SK-N-MC (cell line): ENCODE measurements around the gene INO80B.
A peak's percentile ranks its signal among the peaks of the same experiment; 100 is the strongest.

ENCODE experiments used
- DNase-seq: peaks from one replicate; pipeline ENCODE4 v3.0.0-alpha.2; 2011; ENCODE audit warnings: low read depth, low spot score
- H3K27ac ChIP-seq: fragments of 200-600 bp; sonication (generic); 2 replicates; pipeline ENCODE4 v1.5.1; 2016; ENCODE audit warnings: mixed run types
- H3K36me3 ChIP-seq: fragments of 200-600 bp; sonication (generic); 2 replicates; pipeline ENCODE4 v1.6.1; 2017; ENCODE audit warnings: antibody characterized with exemption, low read length, mixed read lengths; ENCODE audit not compliant: insufficient read depth
- H3K4me3 ChIP-seq: fragments of 200-600 bp; sonication (generic); 2 replicates; pipeline ENCODE4 v1.5.1; 2016
- H3K9ac ChIP-seq: fragments of 200-600 bp; sonication (generic); 2 replicates; pipeline ENCODE4 v1.8.0; 2017; ENCODE audit warnings: mixed run types, mixed read lengths; ENCODE audit not compliant: insufficient read length
- H3K9me3 ChIP-seq: fragments of 200-600 bp; sonication (generic); 2 replicates; pipeline ENCODE4 v1.6.1; 2017; ENCODE audit warnings: low read depth, mild to moderate bottlenecking, antibody characterized with exemption, low read length, moderate library complexity, mixed read lengths
- EZH2 ChIP-seq: fragments of 200-600 bp; sonication (generic); IDR thresholded peaks from one replicate; pipeline ENCODE4 v1.6.1; 2017; ENCODE audit warnings: antibody characterized with exemption
- FOXP2 ChIP-seq: optimal IDR thresholded peaks from 2 replicates; pipeline ENCODE3; 2011; ENCODE audit warnings: mild to moderate bottlenecking, moderate library complexity; ENCODE audit not compliant: insufficient read depth; ENCODE audit errors: extremely low read length, control extremely low read depth
- POLR2AphosphoS5 ChIP-seq: IDR thresholded peaks from 2 replicates; pipeline ENCODE4 v1.6.1; 2012; ENCODE audit warnings: mild to moderate bottlenecking, low read depth, low read length, borderline replicate concordance

Gene INO80B

GRCh38 chr2:74424139-74424992 is 30.5 kb upstream of the INO80B start:
- Histone ChIP-seq H3K9me3 (no peaks in the 10 kb centered on the region), H3K9ac (no peak overlapping the region), H3K36me3 (peaks cover 4% of the 10 kb centered on the region; the same call in 1 of the 2 replicates), H3K4me3 (no peak overlapping the region), H3K27ac (no peak overlapping the region)
- TF ChIP-seq POLR2AphosphoS5 (peak; percentile 37; the same call in 1 of the 2 replicates), EZH2 (no peak)
- DNase-seq, result no peak

GRCh38 chr2:74424995-74425406 is 29.9 kb upstream of the INO80B start:
- Histone ChIP-seq H3K9me3 (no peaks in the 10 kb centered on the region), H3K4me3 (no peak overlapping the region), H3K27ac (no peak overlapping the region), H3K9ac (no peak overlapping the region), H3K36me3 (peaks cover 4% of the 10 kb centered on the region; the same call in 1 of the 2 replicates)
- no peak for DNase-seq
- TF ChIP-seq EZH2, result no peak
- no peak for TF ChIP-seq FOXP2
- TF ChIP-seq POLR2AphosphoS5, result no peak

- TF ChIP-seq EZH2, result no peak
- Histone ChIP-seq H3K4me3 (no peak overlapping the region), H3K36me3 (peaks cover 4% of the 10 kb centered on the region; the same call in 1 of the 2 replicates), H3K9ac (no peak overlapping the region), H3K27ac (no peak overlapping the region), H3K9me3 (no peaks in the 10 kb centered on the region)
- DNase-seq, result no peak
Observed at GRCh38 chr2:74425523-74425922, 29.4 kb upstream of the INO80B start.

- Histone ChIP-seq H3K9ac (no peak overlapping the region), H3K4me3 (no peak overlapping the region), H3K27ac (no peak overlapping the region), H3K9me3 (no peaks in the 10 kb centered on the region), H3K36me3 (peaks cover 4% of the 10 kb centered on the region; the same call in 1 of the 2 replicates)
- DNase-seq, result no peak
- TF ChIP-seq POLR2AphosphoS5 (no peak), FOXP2 (no peak), EZH2 (no peak)
Observed at GRCh38 chr2:74426181-74426758, 28.6 kb upstream of the INO80B start.

- DNase-seq, result no peak
- Histone ChIP-seq H3K4me3 (no peak overlapping the region), H3K27ac (no peak overlapping the region), H3K36me3 (peaks cover 4% of the 10 kb centered on the region; the same call in 1 of the 2 replicates), H3K9me3 (no peaks in the 10 kb centered on the region), H3K9ac (no peak overlapping the region)
- TF ChIP-seq FOXP2 (no peak), EZH2 (no peak), POLR2AphosphoS5 (no peak)
Observed at GRCh38 chr2:74427551-74427950, 27.3 kb upstream of the INO80B start.

- no peak overlapping the region for H3K9ac ChIP-seq
- TF ChIP-seq POLR2AphosphoS5 (no peak), FOXP2 (no peak), EZH2 (no peak)
- DNase-seq, result no peak
- no peaks in the 10 kb centered on the region for H3K9me3 ChIP-seq
- no peak overlapping the region for H3K27ac ChIP-seq
- peaks cover 4% of the 10 kb centered on the region; the same call in 1 of the 2 replicates for H3K36me3 ChIP-seq
- H3K4me3 ChIP-seq, result no peak overlapping the region
Observed at GRCh38 chr2:74428675-74429074, 26.2 kb upstream of the INO80B start.

GRCh38 chr2:74429487-74430451 is 25.1 kb upstream of the INO80B start:
- no peak overlapping the region for H3K4me3 ChIP-seq
- no peak for TF ChIP-seq FOXP2
- TF ChIP-seq EZH2, result no peak
- no peak for TF ChIP-seq POLR2AphosphoS5
- H3K9ac ChIP-seq, result no peak overlapping the region
- peaks cover 4% of the 10 kb centered on the region; the same call in 1 of the 2 replicates for H3K36me3 ChIP-seq
- no peak overlapping the region for H3K27ac ChIP-seq
- H3K9me3 ChIP-seq, result no peaks in the 10 kb centered on the region
- DNase-seq, result no peak

- no peak overlapping the region for H3K4me3 ChIP-seq
- DNase-seq, result no peak
- peaks cover 4% of the 10 kb centered on the region; the same call in 1 of the 2 replicates for H3K36me3 ChIP-seq
- no peak for TF ChIP-seq POLR2AphosphoS5
- TF ChIP-seq FOXP2, result no peak
- no peak for TF ChIP-seq EZH2
- no peaks in the 10 kb centered on the region for H3K9me3 ChIP-seq
- H3K9ac ChIP-seq, result no peak overlapping the region
- no peak overlapping the region for H3K27ac ChIP-seq
Observed at GRCh38 chr2:74430502-74430901, 24.4 kb upstream of the INO80B start.
